HepG2 (cell line): Measurements from ENCODE around the gene ESPNL. TPM values are rescaled to one million over a fixed set of nuclear protein-coding genes. Genes with fewer than 3 reads are reported as not detected.

ENCODE experiments used
- HDAC1 ChIP-seq: sonication (generic); formaldehyde crosslinking; IDR thresholded peaks from 2 replicates; pipeline ENCODE4 v1.5.1; 2020; ENCODE audit warnings: mild to moderate bottlenecking, missing genetic modification reagents
- HDAC2 ChIP-seq: sonication (generic); formaldehyde crosslinking; IDR thresholded peaks from 2 replicates; pipeline ENCODE4 v1.4.0; 2020; ENCODE audit warnings: missing genetic modification reagents
- HNRNPK ChIP-seq: fragments of 200-400 bp; formaldehyde crosslinking; IDR thresholded peaks from 2 replicates; pipeline ENCODE4 v1.6.1; 2018; ENCODE audit warnings: low read length, low read depth, moderate library complexity, mild to moderate bottlenecking; ENCODE audit not compliant: poor library complexity, severe bottlenecking
- JUND ChIP-seq: sonication (generic); formaldehyde crosslinking; IDR thresholded peaks from 2 replicates; pipeline ENCODE4 v1.8.0; 2022; ENCODE audit warnings: mild to moderate bottlenecking, missing genetic modification reagents
- MAFG ChIP-seq: sonication (generic); formaldehyde crosslinking; IDR thresholded peaks from 2 replicates; pipeline ENCODE4 v1.5.1; 2020; ENCODE audit warnings: mild to moderate bottlenecking, missing genetic modification reagents
- MLLT10 ChIP-seq: sonication (generic); formaldehyde crosslinking; IDR thresholded peaks from 2 replicates; pipeline ENCODE4 v1.4.0; 2020; ENCODE audit warnings: missing genetic modification reagents
- NFKBIZ ChIP-seq: IDR thresholded peaks from 2 replicates; pipeline ENCODE4 v1.6.1; 2018; ENCODE audit warnings: missing genetic modification reagents, missing compliant biosample characterization
- POLR2G ChIP-seq: fragments of 200-400 bp; formaldehyde crosslinking; IDR thresholded peaks from 2 replicates; pipeline ENCODE4 v1.6.1; 2018; ENCODE audit warnings: mild to moderate bottlenecking, low read depth, low read length, moderate library complexity
- SOX13 ChIP-seq, 3 experiments: fragments of 450-650 bp in 1 of 3; sonication (generic) in 1 of 3; formaldehyde crosslinking in 1 of 3; IDR thresholded peaks in 2 of 3; conservative IDR thresholded peaks in 1 of 3; 2 replicates each; pipeline versions ENCODE4 v1.5.0 to v1.6.1; 2016 to 2020; ENCODE audit warnings: antibody characterized with exemption in 1 of 3, mild to moderate bottlenecking in 1 of 3, missing compliant biosample characterization in 1 of 3, missing genetic modification reagents in 1 of 3, moderate library complexity in 1 of 3
- ZFAT ChIP-seq: sonication (generic); formaldehyde crosslinking; conservative IDR thresholded peaks from 2 replicates; pipeline ENCODE4 v1.8.1; 2023; ENCODE audit warnings: missing genetic modification reagents, inconsistent platforms
- ZFP36L1 ChIP-seq: sonication (generic); formaldehyde crosslinking; IDR thresholded peaks from 2 replicates; pipeline ENCODE4 v1.8.0; 2022; ENCODE audit warnings: mild to moderate bottlenecking, missing genetic modification reagents, moderate library complexity
- ZNF232 ChIP-seq: sonication (generic); formaldehyde crosslinking; IDR thresholded peaks from 2 replicates; pipeline ENCODE4 v1.4.0; 2020; ENCODE audit warnings: missing genetic modification reagents, borderline replicate concordance
- ZNF253 ChIP-seq: sonication (generic); formaldehyde crosslinking; IDR thresholded peaks from 2 replicates; pipeline ENCODE4 v1.8.0; 2022; ENCODE audit warnings: mild to moderate bottlenecking, missing genetic modification reagents, borderline replicate concordance
- ZNF431 ChIP-seq: sonication (generic); formaldehyde crosslinking; IDR thresholded peaks from 2 replicates; pipeline ENCODE4 v1.9.0; 2022; ENCODE audit warnings: missing genetic modification reagents, low read depth, mild to moderate bottlenecking, borderline replicate concordance
- ZNF564 ChIP-seq: sonication (generic); formaldehyde crosslinking; IDR thresholded peaks from 2 replicates; pipeline ENCODE4 v1.8.1; 2023; ENCODE audit warnings: mild to moderate bottlenecking, missing genetic modification reagents
- polyA plus RNA-seq, 8 experiments: library from polyadenylated mRNA; depleted of rRNA in 3 of 8; stranded (reverse) in 7 of 8; unstranded in 1 of 8; fragments of >200 nt; fragmentation: Illumina TruSeq in 4 of 8; extraction: Trizol in 4 of 8; gene quantifications; 2 replicates each; pipeline versions ENCODE4 v1.2.1 to v1.2.3, GENCODE V29; 2011 to 2016; ENCODE audit warnings: low read depth in 4 of 8, missing spikeins in 1 of 8, mixed read lengths in 1 of 8; ENCODE audit not compliant: insufficient read depth in 1 of 8
- total RNA-seq, 5 experiments: library from RNA; depleted of rRNA; stranded (reverse); fragments of >200 nt; fragmentation: Illumina TruSeq; extraction: Trizol; gene quantifications; 2 replicates each; pipeline ENCODE4 v1.2.3, GENCODE V29; 2016; ENCODE audit warnings: low read depth in 1 of 5
- TF ChIP-seq, protein P1 (sequence below): IDR thresholded peaks from 2 replicates; pipeline ENCODE4 v1.6.1; 2012; ENCODE audit warnings: low read depth, low read length, improper control_type of control experiment
- TF ChIP-seq, protein P2 (sequence below): sonication (generic); formaldehyde crosslinking; IDR thresholded peaks from 2 replicates; pipeline ENCODE4 v1.5.0; 2020; ENCODE audit warnings: mild to moderate bottlenecking, missing genetic modification reagents, borderline replicate concordance
- TF ChIP-seq, protein P3 (sequence below): fragments of 450-650 bp; IDR thresholded peaks from 2 replicates; pipeline ENCODE4 v1.6.1; 2017
- TF ChIP-seq, protein P4 (sequence below): IDR thresholded peaks from 2 replicates; pipeline ENCODE4 v1.6.1; 2012; ENCODE audit warnings: inconsistent platforms

Gene ESPNL
- total and polyA plus RNA-seq, 2 of the 13 experiments (the other 11 are each of a cell fraction or from before 2014, with no cell fraction given), result 0.45 to 0.80 TPM

DNA sequence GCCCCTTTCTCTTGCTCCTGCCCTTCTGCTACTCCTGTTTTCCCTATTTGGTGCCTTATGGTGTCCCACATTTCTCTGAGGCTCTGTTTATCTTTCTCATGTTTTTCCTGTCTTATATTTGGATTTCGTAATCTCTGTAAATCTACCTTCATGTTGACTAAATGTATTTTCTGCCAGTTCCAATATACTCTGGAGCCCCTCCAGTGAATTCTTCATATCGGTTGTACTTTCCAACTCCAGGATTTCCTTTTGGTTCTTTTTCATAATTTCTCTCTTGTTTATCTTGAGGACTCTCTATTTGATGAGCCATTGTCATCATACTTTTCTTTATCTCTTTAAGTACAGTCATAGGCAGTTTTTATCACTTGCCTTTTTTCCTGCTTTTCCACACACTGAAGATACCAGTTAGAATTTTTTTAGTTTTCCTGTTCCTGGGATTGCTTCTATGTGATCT, 20.2 kb upstream of the ESPNL start (continued):
- TF ChIP-seq, protein P1, sequence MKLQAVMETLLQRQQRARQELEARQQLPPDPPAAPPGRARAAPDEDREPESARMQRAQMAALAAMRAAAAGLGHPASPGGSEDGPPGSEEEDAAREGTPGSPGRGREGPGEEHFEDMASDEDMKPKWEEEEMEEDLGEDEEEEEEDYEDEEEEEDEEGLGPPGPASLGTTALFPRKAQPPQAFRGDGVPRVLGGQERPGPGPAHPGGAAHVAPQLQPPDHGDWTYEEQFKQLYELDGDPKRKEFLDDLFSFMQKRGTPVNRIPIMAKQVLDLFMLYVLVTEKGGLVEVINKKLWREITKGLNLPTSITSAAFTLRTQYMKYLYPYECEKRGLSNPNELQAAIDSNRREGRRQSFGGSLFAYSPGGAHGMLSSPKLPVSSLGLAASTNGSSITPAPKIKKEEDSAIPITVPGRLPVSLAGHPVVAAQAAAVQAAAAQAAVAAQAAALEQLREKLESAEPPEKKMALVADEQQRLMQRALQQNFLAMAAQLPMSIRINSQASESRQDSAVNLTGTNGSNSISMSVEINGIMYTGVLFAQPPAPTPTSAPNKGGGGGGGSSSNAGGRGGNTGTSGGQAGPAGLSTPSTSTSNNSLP, result peak; percentile 78
- TF ChIP-seq SOX13 (IDR thresholded peaks at IDR 0.05), result peak; percentile 33; the same call in 1 of the 2 replicates
- TF ChIP-seq SOX13 (CRISPR knock-in tag; conservative IDR thresholded peaks at IDR 0.05 in 1 of 2, IDR thresholded peaks at IDR 0.05 in 1 of 2), result peak in 1 of 2 experiments; percentile 95; a peak in 3 of 4 replicates
- 0 out of 2 replicates have a peak, but pooled peaks have one; percentile 35 for TF ChIP-seq JUND (CRISPR knock-in tag)
- TF ChIP-seq, protein P2, sequence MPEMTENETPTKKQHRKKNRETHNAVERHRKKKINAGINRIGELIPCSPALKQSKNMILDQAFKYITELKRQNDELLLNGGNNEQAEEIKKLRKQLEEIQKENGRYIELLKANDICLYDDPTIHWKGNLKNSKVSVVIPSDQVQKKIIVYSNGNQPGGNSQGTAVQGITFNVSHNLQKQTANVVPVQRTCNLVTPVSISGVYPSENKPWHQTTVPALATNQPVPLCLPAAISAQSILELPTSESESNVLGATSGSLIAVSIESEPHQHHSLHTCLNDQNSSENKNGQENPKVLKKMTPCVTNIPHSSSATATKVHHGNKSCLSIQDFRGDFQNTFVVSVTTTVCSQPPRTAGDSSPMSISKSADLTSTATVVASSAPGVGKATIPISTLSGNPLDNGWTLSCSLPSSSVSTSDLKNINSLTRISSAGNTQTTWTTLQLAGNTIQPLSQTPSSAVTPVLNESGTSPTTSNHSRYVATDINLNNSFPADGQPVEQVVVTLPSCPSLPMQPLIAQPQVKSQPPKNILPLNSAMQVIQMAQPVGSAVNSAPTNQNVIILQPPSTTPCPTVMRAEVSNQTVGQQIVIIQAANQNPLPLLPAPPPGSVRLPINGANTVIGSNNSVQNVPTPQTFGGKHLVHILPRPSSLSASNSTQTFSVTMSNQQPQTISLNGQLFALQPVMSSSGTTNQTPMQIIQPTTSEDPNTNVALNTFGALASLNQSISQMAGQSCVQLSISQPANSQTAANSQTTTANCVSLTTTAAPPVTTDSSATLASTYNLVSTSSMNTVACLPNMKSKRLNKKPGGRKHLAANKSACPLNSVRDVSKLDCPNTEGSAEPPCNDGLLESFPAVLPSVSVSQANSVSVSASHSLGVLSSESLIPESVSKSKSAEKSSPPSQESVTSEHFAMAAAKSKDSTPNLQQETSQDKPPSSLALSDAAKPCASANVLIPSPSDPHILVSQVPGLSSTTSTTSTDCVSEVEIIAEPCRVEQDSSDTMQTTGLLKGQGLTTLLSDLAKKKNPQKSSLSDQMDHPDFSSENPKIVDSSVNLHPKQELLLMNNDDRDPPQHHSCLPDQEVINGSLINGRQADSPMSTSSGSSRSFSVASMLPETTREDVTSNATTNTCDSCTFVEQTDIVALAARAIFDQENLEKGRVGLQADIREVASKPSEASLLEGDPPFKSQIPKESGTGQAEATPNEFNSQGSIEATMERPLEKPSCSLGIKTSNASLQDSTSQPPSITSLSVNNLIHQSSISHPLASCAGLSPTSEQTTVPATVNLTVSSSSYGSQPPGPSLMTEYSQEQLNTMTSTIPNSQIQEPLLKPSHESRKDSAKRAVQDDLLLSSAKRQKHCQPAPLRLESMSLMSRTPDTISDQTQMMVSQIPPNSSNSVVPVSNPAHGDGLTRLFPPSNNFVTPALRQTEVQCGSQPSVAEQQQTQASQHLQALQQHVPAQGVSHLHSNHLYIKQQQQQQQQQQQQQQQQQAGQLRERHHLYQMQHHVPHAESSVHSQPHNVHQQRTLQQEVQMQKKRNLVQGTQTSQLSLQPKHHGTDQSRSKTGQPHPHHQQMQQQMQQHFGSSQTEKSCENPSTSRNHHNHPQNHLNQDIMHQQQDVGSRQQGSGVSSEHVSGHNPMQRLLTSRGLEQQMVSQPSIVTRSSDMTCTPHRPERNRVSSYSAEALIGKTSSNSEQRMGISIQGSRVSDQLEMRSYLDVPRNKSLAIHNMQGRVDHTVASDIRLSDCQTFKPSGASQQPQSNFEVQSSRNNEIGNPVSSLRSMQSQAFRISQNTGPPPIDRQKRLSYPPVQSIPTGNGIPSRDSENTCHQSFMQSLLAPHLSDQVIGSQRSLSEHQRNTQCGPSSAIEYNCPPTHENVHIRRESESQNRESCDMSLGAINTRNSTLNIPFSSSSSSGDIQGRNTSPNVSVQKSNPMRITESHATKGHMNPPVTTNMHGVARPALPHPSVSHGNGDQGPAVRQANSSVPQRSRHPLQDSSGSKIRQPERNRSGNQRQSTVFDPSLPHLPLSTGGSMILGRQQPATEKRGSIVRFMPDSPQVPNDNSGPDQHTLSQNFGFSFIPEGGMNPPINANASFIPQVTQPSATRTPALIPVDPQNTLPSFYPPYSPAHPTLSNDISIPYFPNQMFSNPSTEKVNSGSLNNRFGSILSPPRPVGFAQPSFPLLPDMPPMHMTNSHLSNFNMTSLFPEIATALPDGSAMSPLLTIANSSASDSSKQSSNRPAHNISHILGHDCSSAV (CRISPR knock-in tag), result no peak
- TF ChIP-seq, protein P3, sequence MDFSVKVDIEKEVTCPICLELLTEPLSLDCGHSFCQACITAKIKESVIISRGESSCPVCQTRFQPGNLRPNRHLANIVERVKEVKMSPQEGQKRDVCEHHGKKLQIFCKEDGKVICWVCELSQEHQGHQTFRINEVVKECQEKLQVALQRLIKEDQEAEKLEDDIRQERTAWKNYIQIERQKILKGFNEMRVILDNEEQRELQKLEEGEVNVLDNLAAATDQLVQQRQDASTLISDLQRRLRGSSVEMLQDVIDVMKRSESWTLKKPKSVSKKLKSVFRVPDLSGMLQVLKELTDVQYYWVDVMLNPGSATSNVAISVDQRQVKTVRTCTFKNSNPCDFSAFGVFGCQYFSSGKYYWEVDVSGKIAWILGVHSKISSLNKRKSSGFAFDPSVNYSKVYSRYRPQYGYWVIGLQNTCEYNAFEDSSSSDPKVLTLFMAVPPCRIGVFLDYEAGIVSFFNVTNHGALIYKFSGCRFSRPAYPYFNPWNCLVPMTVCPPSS, result no peak
- TF ChIP-seq, protein P4, sequence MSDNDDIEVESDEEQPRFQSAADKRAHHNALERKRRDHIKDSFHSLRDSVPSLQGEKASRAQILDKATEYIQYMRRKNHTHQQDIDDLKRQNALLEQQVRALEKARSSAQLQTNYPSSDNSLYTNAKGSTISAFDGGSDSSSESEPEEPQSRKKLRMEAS, result peak; percentile 31
- no peak for TF ChIP-seq HNRNPK
- TF ChIP-seq NFKBIZ (CRISPR knock-in tag), result 0 out of 2 replicates have a peak, but pooled peaks have one; percentile 89
- TF ChIP-seq HDAC2, result peak; percentile 92
- TF ChIP-seq MLLT10, result no peak
- no peak for TF ChIP-seq ZNF564 (CRISPR knock-in tag)
- no peak for TF ChIP-seq ZNF232 (CRISPR knock-in tag)
- TF ChIP-seq MAFG (CRISPR knock-in tag), result no peak
- no peak; the same call in 1 of the 2 replicates for TF ChIP-seq ZNF431
- TF ChIP-seq HDAC1, result peak; percentile 87
- peak; percentile 84 for TF ChIP-seq ZFP36L1 (CRISPR knock-in tag)
- no peak for TF ChIP-seq POLR2G
- no peak for TF ChIP-seq ZNF253 (CRISPR knock-in tag)
- no peak for TF ChIP-seq ZFAT (CRISPR knock-in tag)
